ENCODE measurements around the gene GABRB1. TPM values are rescaled to one million over a fixed set of nuclear protein-coding genes. Genes with fewer than 3 reads are reported as not detected.

GABRB1 gene
- total RNA-seq, 2 donors from 2014 or later = 0.82 TPM; not detected in 1

GRCh38 chr4:47359891-47360290 is 328.5 kb downstream of the GABRB1 start:
- Histone ChIP-seq H3K9me3 (no peaks in the 10 kb centered on the region), H3K27me3 (no peaks in the 10 kb centered on the region), H3K4me1 (no peaks in the 10 kb centered on the region), H3K9ac (ENCODE audit: low read depth in 2 of 2, low read length in 2 of 2) (no peak overlapping the region), H3K27ac (no peak overlapping the region), H3K36me3 (no peaks in the 10 kb centered on the region), H3K4me3 (no peak overlapping the region)
- DNase-seq = no peak
- intact Hi-C loops (cut with DNase I) = no loop called here
- TF ChIP-seq CTCF (IDR thresholded peaks at IDR 0.05) = no peak

- H3K27me3 ChIP-seq = no peaks in the 10 kb centered on the region
- no peaks in the 10 kb centered on the region for H3K9me3 ChIP-seq
- no peak for DNase-seq
- H3K4me3 ChIP-seq = no peak overlapping the region
- no peaks in the 10 kb centered on the region for H3K36me3 ChIP-seq
- H3K9ac ChIP-seq (ENCODE audit: low read depth in 2 of 2, low read length in 2 of 2) = no peak overlapping the region
- no peak for TF ChIP-seq CTCF (IDR thresholded peaks at IDR 0.05)
- H3K4me1 ChIP-seq = no peaks in the 10 kb centered on the region
- intact Hi-C loops (cut with DNase I) = no loop called here
- no peak overlapping the region for H3K27ac ChIP-seq
Measured at GRCh38 chr4:47367761-47368160, 336.4 kb downstream of the GABRB1 start.

- Histone ChIP-seq H3K27me3 (no peaks in the 10 kb centered on the region), H3K4me1 (no peaks in the 10 kb centered on the region), H3K36me3 (no peaks in the 10 kb centered on the region), H3K9me3 (no peaks in the 10 kb centered on the region), H3K9ac (ENCODE audit: low read depth in 2 of 2, low read length in 2 of 2) (no peak overlapping the region), H3K27ac (no peak overlapping the region), H3K4me3 (no peak overlapping the region)
- intact Hi-C loops (cut with DNase I) = no loop called here
- DNase-seq = no peak
- TF ChIP-seq CTCF (IDR thresholded peaks at IDR 0.05) = no peak
Measured at GRCh38 chr4:47368211-47368610, 336.8 kb downstream of the GABRB1 start.

- H3K27me3 ChIP-seq = no peaks in the 10 kb centered on the region
- DNase-seq = no peak
- H3K4me1 ChIP-seq = no peaks in the 10 kb centered on the region
- no peaks in the 10 kb centered on the region for H3K36me3 ChIP-seq
- no peak overlapping the region for H3K9ac ChIP-seq (ENCODE audit: low read depth in 2 of 2, low read length in 2 of 2)
- intact Hi-C loops (cut with DNase I) = no loop called here
- no peak overlapping the region for H3K4me3 ChIP-seq
- no peak overlapping the region for H3K27ac ChIP-seq
- H3K9me3 ChIP-seq = no peaks in the 10 kb centered on the region
- no peak for TF ChIP-seq CTCF (IDR thresholded peaks at IDR 0.05)
Measured at GRCh38 chr4:47372561-47372960, 341.2 kb downstream of the GABRB1 start.

GRCh38 chr4:47373174-47373573 is 341.8 kb downstream of the GABRB1 start:
- H3K4me1 ChIP-seq = no peaks in the 10 kb centered on the region
- H3K4me3 ChIP-seq = no peak overlapping the region
- intact Hi-C loops (cut with DNase I) = no loop called here

More at GRCh38 chr4:47373174-47373573, 341.8 kb downstream of the GABRB1 start:
- H3K27me3 ChIP-seq = no peaks in the 10 kb centered on the region
- no peak for DNase-seq
- H3K27ac ChIP-seq = no peak overlapping the region
- no peaks in the 10 kb centered on the region for H3K36me3 ChIP-seq
- H3K9ac ChIP-seq (ENCODE audit: low read depth in 2 of 2, low read length in 2 of 2) = no peak overlapping the region
- no peaks in the 10 kb centered on the region for H3K9me3 ChIP-seq
- TF ChIP-seq CTCF (IDR thresholded peaks at IDR 0.05) = no peak

All from colonic mucosa (tissue), 4 donors.